HepG2 (cell line): Measurements from ENCODE around the gene RDH14. TPM values are rescaled to one million over a fixed set of nuclear protein-coding genes. Genes with fewer than 3 reads are reported as not detected.
A peak's percentile ranks its signal among the peaks of the same experiment; 100 is the strongest.

Experiments used
- ESRRA ChIP-seq: sonication (generic); formaldehyde crosslinking; IDR thresholded peaks from 2 replicates; pipeline ENCODE4 v1.5.1; 2020; ENCODE audit warnings: mild to moderate bottlenecking, low read depth, missing genetic modification reagents
- FLYWCH1 ChIP-seq: sonication (generic); formaldehyde crosslinking; IDR thresholded peaks from 2 replicates; pipeline ENCODE4 v1.8.1; 2023; ENCODE audit warnings: mild to moderate bottlenecking, missing genetic modification reagents
- KIAA2018 ChIP-seq: sonication (generic); formaldehyde crosslinking; IDR thresholded peaks from 2 replicates; pipeline ENCODE4 v1.5.0; 2020; ENCODE audit warnings: mild to moderate bottlenecking, missing genetic modification reagents, borderline replicate concordance
- KMT2B ChIP-seq: IDR thresholded peaks from 2 replicates; pipeline ENCODE4 v1.6.1; 2016; ENCODE audit warnings: missing genetic modification reagents, missing compliant biosample characterization
- MTA1 ChIP-seq: sonication (generic); formaldehyde crosslinking; IDR thresholded peaks from 2 replicates; pipeline ENCODE4 v1.4.0; 2020; ENCODE audit warnings: missing genetic modification reagents, mild to moderate bottlenecking, borderline replicate concordance
- PHF20 ChIP-seq: sonication (generic); formaldehyde crosslinking; IDR thresholded peaks from 2 replicates; pipeline ENCODE4 v1.5.0; 2020; ENCODE audit warnings: mild to moderate bottlenecking, missing genetic modification reagents
- POLR2A ChIP-seq, 2 experiments: IDR thresholded peaks; 2 replicates each; pipeline ENCODE4 v1.6.1; 2011; ENCODE audit warnings: low read depth in 2 of 2, low read length in 2 of 2, mild to moderate bottlenecking in 1 of 2, moderate library complexity in 1 of 2; ENCODE audit not compliant: insufficient read depth in 1 of 2
- POLR2G ChIP-seq: fragments of 200-400 bp; formaldehyde crosslinking; IDR thresholded peaks from 2 replicates; pipeline ENCODE4 v1.6.1; 2018; ENCODE audit warnings: mild to moderate bottlenecking, low read depth, low read length, moderate library complexity
- SMARCE1 ChIP-seq: fragments of 450-650 bp; IDR thresholded peaks from 2 replicates; pipeline ENCODE4 v1.6.1; 2017; ENCODE audit warnings: borderline replicate concordance
- SNAPC4 ChIP-seq: sonication (generic); formaldehyde crosslinking; IDR thresholded peaks from 2 replicates; pipeline ENCODE4 v1.4.0; 2020; ENCODE audit warnings: mild to moderate bottlenecking, missing genetic modification reagents
- SOX6 ChIP-seq, 2 experiments: fragments of 450-650 bp in 1 of 2; sonication (generic) in 1 of 2; formaldehyde crosslinking in 1 of 2; IDR thresholded peaks; 2 replicates each; pipeline versions ENCODE4 v1.4.0 to v1.6.1; 2017 to 2020; ENCODE audit warnings: antibody characterized with exemption in 1 of 2, mild to moderate bottlenecking in 1 of 2, missing genetic modification reagents in 1 of 2
- STAT5B ChIP-seq: sonication (generic); formaldehyde crosslinking; IDR thresholded peaks from 2 replicates; pipeline ENCODE4 v1.4.0; 2020; ENCODE audit warnings: missing genetic modification reagents
- TIGD3 ChIP-seq: sonication (generic); formaldehyde crosslinking; IDR thresholded peaks from 2 replicates; pipeline ENCODE4 v1.5.1; 2020; ENCODE audit warnings: mild to moderate bottlenecking, missing genetic modification reagents, borderline replicate concordance
- TOPORS ChIP-seq: sonication (generic); formaldehyde crosslinking; IDR thresholded peaks from 2 replicates; pipeline ENCODE4 v1.8.0; 2023; ENCODE audit warnings: mild to moderate bottlenecking, missing genetic modification reagents
- ZBTB1 ChIP-seq: sonication (generic); formaldehyde crosslinking; IDR thresholded peaks from 2 replicates; pipeline ENCODE4 v1.4.0; 2020; ENCODE audit warnings: missing genetic modification reagents, borderline replicate concordance
- ZNF619 ChIP-seq: sonication (generic); formaldehyde crosslinking; IDR thresholded peaks from 2 replicates; pipeline ENCODE4 v1.4.0; 2020; ENCODE audit warnings: mild to moderate bottlenecking, missing genetic modification reagents
- polyA plus RNA-seq, 8 experiments: library from polyadenylated mRNA; depleted of rRNA in 3 of 8; stranded (reverse) in 7 of 8; unstranded in 1 of 8; fragments of >200 nt; fragmentation: Illumina TruSeq in 4 of 8; extraction: Trizol in 4 of 8; gene quantifications; 2 replicates each; pipeline versions ENCODE4 v1.2.1 to v1.2.3, GENCODE V29; 2011 to 2016; ENCODE audit warnings: low read depth in 4 of 8, missing spikeins in 1 of 8, mixed read lengths in 1 of 8; ENCODE audit not compliant: insufficient read depth in 1 of 8
- total RNA-seq, 5 experiments: library from RNA; depleted of rRNA; stranded (reverse); fragments of >200 nt; fragmentation: Illumina TruSeq; extraction: Trizol; gene quantifications; 2 replicates each; pipeline ENCODE4 v1.2.3, GENCODE V29; 2016; ENCODE audit warnings: low read depth in 1 of 5

RDH14 gene
- total and polyA plus RNA-seq, 2 of the 13 experiments (the other 11 are each of a cell fraction or from before 2014, with no cell fraction given), result 27.4 to 39.9 TPM

DNA sequence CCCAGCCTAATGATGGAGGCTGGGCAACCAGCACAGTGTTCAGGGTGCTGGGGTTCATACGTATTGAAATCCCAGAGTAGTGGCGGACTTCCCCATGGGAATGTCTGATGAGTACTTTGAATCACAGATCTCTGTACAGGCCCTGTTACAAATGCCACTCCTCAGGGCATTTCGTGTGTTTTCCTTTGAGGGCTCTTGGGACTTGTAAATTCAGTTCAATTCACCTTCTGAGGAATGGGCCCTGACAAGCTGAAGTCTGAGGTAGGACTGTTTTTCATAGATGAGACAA lies 288 bp upstream of the RDH14 start (continued):
- TF ChIP-seq TIGD3 (CRISPR knock-in tag) (no peak), SMARCE1 (no peak), ZNF619 (peak; percentile 25; the same call in 1 of the 2 replicates), ESRRA (CRISPR knock-in tag) (no peak), KIAA2018 (CRISPR knock-in tag) (no peak), MTA1 (CRISPR knock-in tag) (no peak), PHF20 (CRISPR knock-in tag) (0 out of 2 replicates have a peak, but pooled peaks have one; percentile 15), POLR2A (IDR thresholded peaks at IDR 0.05; ENCODE audit: insufficient read depth in 1 of 2, low read depth in 2 of 2, low read length in 2 of 2) (peak; percentile 55 to 90), STAT5B (no peak), TOPORS (no peak), ZBTB1 (CRISPR knock-in tag) (no peak), KMT2B (CRISPR knock-in tag) (no peak), FLYWCH1 (no peak), SOX6 (IDR thresholded peaks at IDR 0.05) (no peak), SOX6 (CRISPR knock-in tag; IDR thresholded peaks at IDR 0.05) (0 out of 2 replicates have a peak, but pooled peaks have one; percentile 4), SNAPC4 (CRISPR knock-in tag) (no peak), POLR2G (peak; percentile 73)
